Kidney epithelial cell (primary cell): ENCODE results near the gene EIF4E2. TPM values are rescaled to one million over a fixed set of nuclear protein-coding genes. Genes with fewer than 3 reads are reported as not detected.
"Not testable (repeated sequence)": the region's sequence is repeated elsewhere in the genome, so short reads cannot be mapped to it uniquely, and the experiment has no call there.

Source experiments
- DNase-seq: peaks from one replicate; pipeline ENCODE4 v3.0.0-alpha.2; 2010; ENCODE audit warnings: low read depth
- H3K27me3 ChIP-seq: 2 replicates; pipeline ENCODE4 v1.6.0; 2011; ENCODE audit warnings: low read length; ENCODE audit not compliant: control insufficient read depth, insufficient read depth
- H3K36me3 ChIP-seq: 2 replicates; pipeline ENCODE4 v1.5.1; 2011; ENCODE audit warnings: low read length; ENCODE audit not compliant: control insufficient read depth, insufficient read depth
- H3K4me3 ChIP-seq: 2 replicates; pipeline ENCODE4 v1.5.1; 2011; ENCODE audit warnings: low read depth, mild to moderate bottlenecking, control low read depth, low read length
- CTCF ChIP-seq: IDR thresholded peaks from 2 replicates; pipeline ENCODE4 v1.5.1; 2011; ENCODE audit warnings: mild to moderate bottlenecking, moderate library complexity, low read length, control low read depth, inconsistent platforms; ENCODE audit not compliant: insufficient read depth, poor library complexity, severe bottlenecking
- total RNA-seq: library from RNA; depleted of rRNA; stranded (reverse); fragments of >200 nt; gene quantifications from 2 replicates; pipeline ENCODE4 v1.2.3, GENCODE V29; 2015

The EIF4E2 gene
- total RNA-seq, 1 donor from 2014 or later = 66.9 TPM

- H3K36me3 ChIP-seq = peaks cover 5% of the 10 kb centered on the region
- no peak for TF ChIP-seq CTCF
- no peak for DNase-seq
- no peak overlapping the region for H3K4me3 ChIP-seq
- no peaks in the 10 kb centered on the region for H3K27me3 ChIP-seq
Observed at GRCh38 chr2:232567721-232568120, 17.2 kb downstream of the EIF4E2 start.

GRCh38 chr2:232568161-232568560 lies 17.7 kb downstream of the EIF4E2 start:
- Histone ChIP-seq H3K36me3 (peaks cover 5% of the 10 kb centered on the region), H3K4me3 (no peak overlapping the region), H3K27me3 (no peaks in the 10 kb centered on the region)
- TF ChIP-seq CTCF = no peak
- DNase-seq = no peak

GRCh38 chr2:232569541-232569940 lies 19.1 kb downstream of the EIF4E2 start:
- Histone ChIP-seq H3K4me3 (no peak overlapping the region), H3K36me3 (peaks cover 5% of the 10 kb centered on the region), H3K27me3 (no peaks in the 10 kb centered on the region)
- no peak for TF ChIP-seq CTCF
- no peak for DNase-seq

GRCh38 chr2:232570481-232570880 lies 20.0 kb downstream of the EIF4E2 start:
- not testable (repeated sequence) for DNase-seq, H3K27me3 ChIP-seq, H3K36me3 ChIP-seq, H3K4me3 ChIP-seq

- no peak for DNase-seq
- no peak for TF ChIP-seq CTCF
- peaks cover 2% of the 10 kb centered on the region for H3K36me3 ChIP-seq
Observed at GRCh38 chr2:232571026-232571474, 20.6 kb downstream of the EIF4E2 start.

GRCh38 chr2:232573042-232573441 lies 22.6 kb downstream of the EIF4E2 start:
- Histone ChIP-seq H3K4me3 (no peak overlapping the region), H3K36me3 (peaks cover 2% of the 10 kb centered on the region), H3K27me3 (no peaks in the 10 kb centered on the region)
- no peak for TF ChIP-seq CTCF
- DNase-seq = no peak

More at GRCh38 chr2:232571026-232571474, 20.6 kb downstream of the EIF4E2 start:
- Histone ChIP-seq H3K4me3 (no peak overlapping the region), H3K27me3 (no peaks in the 10 kb centered on the region)
